Measurements from ENCODE around the gene MBNL3. TPM values are rescaled to one million over a fixed set of nuclear protein-coding genes. Genes with fewer than 3 reads are reported as not detected.

MBNL3 gene
- total RNA-seq: 2.8 TPM

DNA sequence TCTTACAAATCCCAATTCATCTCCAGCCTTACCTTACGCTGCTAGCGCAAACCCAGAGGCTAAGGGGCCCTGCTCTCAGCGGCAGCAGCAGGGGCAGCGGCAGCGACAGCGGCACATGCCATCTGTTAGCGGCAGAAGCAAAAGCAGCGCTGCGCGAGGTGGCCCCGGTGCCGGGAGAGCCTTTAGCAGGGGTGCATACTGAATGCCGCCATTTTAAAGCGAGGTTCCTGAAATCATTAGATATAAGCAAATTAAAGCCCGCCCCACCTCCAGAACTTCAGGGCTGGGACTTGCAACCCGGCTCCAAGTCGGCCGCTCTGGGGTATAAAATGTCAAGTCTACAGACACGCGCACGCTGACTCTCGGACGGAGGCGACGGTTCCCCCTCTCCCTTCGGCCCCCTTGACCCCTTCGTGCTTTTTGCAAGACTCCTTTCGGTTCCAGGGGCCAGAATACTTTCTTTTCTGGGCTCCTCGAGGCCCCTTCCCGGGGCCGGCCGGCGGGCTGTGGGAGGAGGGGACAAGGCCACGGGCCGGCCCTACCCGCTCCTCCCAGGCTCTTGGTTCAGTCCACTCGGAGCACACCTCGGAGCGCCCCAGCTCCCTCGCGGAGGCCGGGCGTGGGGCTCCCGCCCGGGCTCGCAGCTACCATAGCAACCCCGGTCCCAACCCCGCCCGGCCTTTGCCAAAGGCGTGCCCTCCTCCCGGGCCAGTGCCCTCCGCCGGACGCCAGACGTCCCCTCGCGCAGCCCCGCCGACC is at the start of gene MBNL3:
TSS of gene MBNL3 (minus strand) at position 220 of the 759 bp plus-strand sequence. CDS start 49,427 bp downstream, outside the sequence.
- DNase-seq: peak; percentile 2

DNA sequence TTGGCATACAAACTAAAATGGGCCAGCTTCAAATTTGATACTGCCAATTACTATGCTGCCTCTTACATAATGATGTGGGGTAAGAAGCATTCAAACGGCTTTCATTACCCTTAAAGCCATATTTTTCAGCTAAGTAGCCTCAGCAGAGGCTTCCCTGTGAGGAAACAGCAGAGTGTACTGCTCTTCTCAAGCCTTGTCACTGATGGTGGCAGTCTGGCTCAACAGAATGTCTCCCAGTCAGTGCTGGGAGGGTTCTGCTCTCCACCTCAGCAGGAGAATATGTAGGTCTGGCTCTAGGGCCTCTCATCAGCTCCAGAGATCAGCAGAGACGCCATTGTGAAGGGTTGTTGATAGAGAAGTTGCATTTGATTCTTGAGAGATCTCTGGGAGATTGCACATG is 44.6 kb upstream of the MBNL3 start:
- no peak for DNase-seq

DNA sequence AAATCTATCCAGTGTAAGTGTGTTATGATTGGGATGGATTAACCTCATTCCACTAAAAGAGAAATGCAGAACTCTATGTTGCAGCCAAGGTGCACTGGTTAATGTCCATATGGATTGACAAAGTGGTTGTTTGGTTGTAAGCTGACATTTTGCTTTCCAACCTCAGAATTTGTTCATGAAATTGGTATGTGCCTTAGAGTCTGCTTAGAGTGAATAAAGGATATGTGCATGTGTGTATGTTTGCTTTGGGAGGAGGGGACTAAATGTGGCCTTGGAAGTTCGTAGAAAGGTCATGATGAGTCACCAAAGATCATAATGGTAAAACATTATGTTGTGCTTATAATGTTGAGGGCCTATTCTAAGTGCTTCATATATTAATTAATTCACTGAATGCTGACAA is 44.1 kb upstream of the MBNL3 start:
- DNase-seq: no peak

GRCh38 chrX:132532097-132532496 is 43.3 kb upstream of the MBNL3 start:
- DNase-seq: no peak

DNA sequence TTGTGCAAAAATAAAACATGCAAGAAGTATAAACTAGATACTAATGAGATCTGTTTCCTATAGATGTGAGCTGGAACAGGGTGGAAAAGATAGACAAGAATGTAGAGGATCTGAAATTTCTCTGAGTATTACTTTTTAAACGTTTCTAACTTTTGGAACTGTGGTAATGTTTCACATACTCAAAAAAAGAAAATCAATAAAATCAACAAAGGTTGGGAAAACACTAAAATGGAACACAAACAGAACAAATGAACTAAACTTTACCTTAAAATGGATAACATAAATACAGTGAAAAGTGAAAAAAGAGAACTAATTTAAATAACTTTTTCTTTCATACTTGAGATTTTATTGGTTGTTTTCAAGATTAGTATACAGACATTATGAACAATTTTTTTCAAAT is 32.0 kb upstream of the MBNL3 start:
- no peak for DNase-seq

- DNase-seq: no peak
These were observed 31.4 kb upstream of the MBNL3 start for GRCh38 chrX:132520213-132520612.

DNA sequence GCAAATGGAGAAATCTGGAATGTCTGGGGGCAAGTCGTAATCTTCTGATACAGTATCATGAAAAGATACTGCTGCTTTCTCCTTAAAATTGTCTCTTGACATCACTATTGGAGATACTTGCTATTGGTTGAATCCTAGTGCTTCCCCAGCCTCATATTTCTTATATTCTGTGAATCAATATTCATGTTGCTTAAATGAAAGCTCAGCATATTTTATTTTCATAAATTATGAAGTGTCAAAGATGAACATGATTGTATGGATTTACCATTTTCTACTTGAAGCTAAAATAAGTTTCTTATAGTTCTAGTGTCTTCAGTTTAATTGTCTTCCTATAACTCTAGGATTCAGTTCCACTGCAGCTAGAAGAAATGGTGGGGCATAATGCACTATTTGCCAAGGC is 29.6 kb upstream of the MBNL3 start:
- no peak for DNase-seq

- DNase-seq: no peak
These were observed 20.0 kb upstream of the MBNL3 start for GRCh38 chrX:132508834-132509233.

GRCh38 chrX:132505116-132505515 is 16.3 kb upstream of the MBNL3 start:
- DNase-seq: no peak

DNA sequence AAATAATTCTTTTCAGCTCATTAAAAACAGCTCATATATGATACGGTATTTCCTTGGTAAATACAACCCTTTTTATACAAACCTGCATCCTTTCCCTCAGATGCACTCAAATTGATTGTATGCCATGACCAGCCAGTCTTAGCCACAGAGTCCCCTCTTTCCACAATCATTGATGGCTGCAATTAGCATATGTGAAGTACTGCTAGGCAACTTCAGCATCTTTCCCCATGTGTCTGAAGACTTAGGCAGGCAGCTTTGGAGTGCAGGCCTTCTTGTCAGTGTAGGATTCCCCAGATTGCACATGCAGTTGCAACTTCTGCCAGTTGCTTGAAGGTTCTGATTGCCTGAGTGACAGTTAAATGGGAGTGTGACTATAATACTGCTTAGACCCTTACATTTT is 15.6 kb upstream of the MBNL3 start:
- no peak for DNase-seq

GRCh38 chrX:132501606-132502005 is 12.8 kb upstream of the MBNL3 start:
- DNase-seq: no peak

GRCh38 chrX:132497432-132497831 is 8.6 kb upstream of the MBNL3 start:
- no peak for DNase-seq

- DNase-seq: no peak
These were observed 4.3 kb upstream of the MBNL3 start for GRCh38 chrX:132493095-132493494.

DNA sequence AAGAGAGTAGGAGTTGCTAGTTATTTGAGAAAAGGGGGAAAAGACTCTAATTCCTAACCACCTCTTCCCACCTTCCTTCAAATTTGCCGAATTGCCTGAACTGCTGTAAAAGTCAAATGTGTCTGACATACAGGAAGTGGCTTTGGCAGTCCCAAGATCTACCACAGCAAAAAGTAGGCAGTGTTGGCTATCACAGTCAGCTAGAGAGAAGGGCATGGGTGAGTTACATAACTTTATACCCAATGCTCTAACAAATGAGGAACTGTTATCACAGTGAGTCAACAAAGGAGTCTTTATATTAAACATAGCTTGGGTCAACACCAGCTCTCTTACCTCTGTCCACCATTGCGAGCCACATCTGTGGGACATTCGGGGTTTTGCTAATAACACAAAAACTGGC is 2.4 kb upstream of the MBNL3 start:
- no peak for DNase-seq

DNA sequence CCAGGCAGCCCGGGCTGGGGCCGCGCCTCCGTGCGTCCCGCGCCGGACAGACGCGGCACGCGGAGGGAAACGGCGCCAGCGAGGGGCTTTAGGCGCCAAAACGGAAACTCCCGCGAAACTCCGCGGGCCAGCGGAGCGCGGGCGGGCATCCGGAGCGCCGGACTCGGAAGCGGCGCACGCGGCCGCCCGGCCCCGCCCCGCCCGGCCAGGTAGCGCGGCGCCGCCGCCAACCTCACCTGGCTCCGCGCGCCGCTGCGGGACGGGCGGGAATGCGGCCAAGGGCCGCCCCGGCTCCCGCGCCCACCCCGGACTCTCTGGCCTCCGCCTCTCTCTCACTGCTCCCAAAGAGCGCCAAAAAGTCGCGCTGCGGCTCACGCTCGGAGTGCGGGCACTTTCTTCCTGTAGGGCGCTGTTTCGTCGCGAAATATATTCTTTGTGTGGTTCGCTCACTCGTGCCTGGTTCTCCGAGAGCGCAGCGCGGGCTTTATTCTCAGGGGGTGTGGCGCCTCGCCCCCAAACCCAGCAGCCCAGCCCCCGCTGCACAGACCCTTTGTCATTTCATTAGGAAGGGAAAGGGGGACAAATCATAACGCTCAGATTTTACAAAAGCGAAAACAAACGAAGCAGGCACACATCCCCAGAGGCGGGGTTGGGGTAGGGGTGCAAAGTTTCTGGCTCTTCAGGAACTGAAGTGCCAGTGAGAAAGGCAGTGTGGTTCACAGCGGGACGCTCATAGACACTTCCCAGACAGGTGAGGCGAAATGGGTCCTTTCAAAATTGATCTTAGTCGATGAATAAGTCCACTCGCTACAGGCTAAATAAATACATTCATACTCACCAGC is 961 bp upstream of the MBNL3 start:
- no peak for DNase-seq

DNA sequence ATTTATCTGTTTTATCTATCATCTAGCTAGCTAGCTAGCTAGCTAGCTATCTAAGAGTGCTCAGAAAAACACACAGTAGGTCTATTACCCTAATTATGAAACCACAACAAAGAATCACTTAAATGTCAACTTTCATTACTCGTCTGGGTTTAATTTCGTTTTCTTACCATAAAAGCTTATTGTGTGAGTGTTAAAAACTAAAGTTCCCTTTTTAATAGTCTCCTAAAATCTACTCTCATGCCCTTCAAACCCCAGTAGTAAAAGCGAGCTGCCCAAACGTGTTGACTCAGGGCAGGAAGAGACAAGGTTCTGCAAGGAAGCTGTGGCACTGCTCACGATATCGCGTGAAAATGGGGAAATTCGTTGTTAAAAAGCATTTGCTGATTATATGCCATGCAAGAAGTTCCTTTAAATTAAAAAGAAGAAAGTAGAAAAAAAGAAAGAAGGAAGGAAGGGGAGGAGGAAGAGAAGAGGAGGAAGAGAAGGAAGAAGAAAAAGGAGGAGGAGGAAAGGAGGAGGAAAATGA is 595 bp downstream of the MBNL3 start:
- DNase-seq: no peak

GRCh38 chrX:132486599-132487178 is 2.1 kb downstream of the MBNL3 start:
- DNase-seq: no peak

GRCh38 chrX:132483951-132484350 is 4.9 kb downstream of the MBNL3 start:
- no peak for DNase-seq

GRCh38 chrX:132483488-132483887 is 5.3 kb downstream of the MBNL3 start:
- DNase-seq: no peak

DNA sequence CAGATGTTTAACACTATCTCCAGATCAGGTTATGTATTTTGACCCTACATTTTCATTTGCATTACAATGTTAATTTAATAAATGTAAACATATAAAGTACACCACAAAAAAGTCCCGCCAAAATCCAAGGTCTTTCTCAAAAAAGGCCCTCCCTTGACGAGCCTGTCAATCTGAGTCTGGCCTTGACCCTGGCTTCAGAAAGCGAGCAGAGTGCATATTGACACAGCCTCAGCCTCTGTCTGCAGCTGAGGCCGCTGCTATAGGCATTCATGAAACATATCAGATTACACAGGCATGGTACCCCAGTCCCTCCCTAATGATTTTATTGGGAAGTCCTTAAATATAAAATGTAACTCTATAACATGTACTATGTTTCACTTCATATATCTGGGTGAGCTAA is 6.2 kb downstream of the MBNL3 start:
- DNase-seq: no peak

- no peak for DNase-seq
These were observed 7.4 kb downstream of the MBNL3 start for GRCh38 chrX:132481449-132481848.

- no peak for DNase-seq
These were observed 8.1 kb downstream of the MBNL3 start for GRCh38 chrX:132480581-132481203.

Measured in occipital lobe (tissue), 2 donors.